ENCODE data around the gene PCSK6. TPM values are rescaled to one million over a fixed set of nuclear protein-coding genes. Genes with fewer than 3 reads are reported as not detected.

PCSK6 gene
- total and polyA plus RNA-seq, 2 of the 8 experiments (the other 6 are each of a cell fraction or from before 2014, with no cell fraction given): 1.9 to 4.0 TPM

DNA sequence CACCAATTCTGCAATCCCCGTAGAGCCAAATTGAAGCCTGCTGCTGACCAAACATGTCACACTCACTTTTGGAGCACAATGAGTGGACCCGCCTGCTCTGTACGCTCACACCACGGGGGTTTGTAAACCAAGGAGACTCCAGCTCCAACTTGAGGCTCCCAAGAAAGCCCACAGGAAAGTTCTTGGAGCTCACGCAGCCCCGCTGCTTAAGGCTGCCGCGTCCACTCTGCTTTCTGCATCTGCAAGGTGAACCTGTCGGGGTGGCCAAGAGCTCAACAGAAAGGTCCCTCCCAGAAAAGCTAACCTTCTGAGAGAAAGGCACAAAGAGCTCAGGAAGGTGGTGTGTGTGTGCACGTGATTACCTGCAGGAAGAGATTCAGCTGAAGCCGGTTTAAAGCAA is 94.9 kb downstream of the PCSK6 start:
- Histone ChIP-seq H3K23me2 (ENCODE audit: low read depth, low read length) (no peaks in the 10 kb centered on the region), H3K9ac (replicated peaks in 1 of 4; ENCODE audit: extremely low read depth in 1 of 4, low read depth in 3 of 4, low read length in 3 of 4) (no peak overlapping the region), H3K27me3 (replicated peaks in 1 of 4; ENCODE audit: control insufficient read depth in 3 of 4, extremely low read depth in 1 of 4, insufficient read depth in 3 of 4, low read length in 3 of 4) (no peaks in the 10 kb centered on the region; a peak in 1 of 7 replicates), H3K4me2 (ENCODE audit: insufficient read depth in 1 of 2, low read depth in 2 of 2, low read length in 2 of 2) (no peak overlapping the region), H3K9me3 (ENCODE audit: insufficient read depth in 2 of 2, low read depth in 1 of 2, low read length in 1 of 2) (no peaks in the 10 kb centered on the region), H4K91ac (replicated peaks; ENCODE audit: insufficient read length, low read length) (no peak overlapping the region), H4K5ac (ENCODE audit: insufficient read length, low read depth, low read length) (no peak overlapping the region), H3K14ac (ENCODE audit: insufficient read length) (no peak overlapping the region), H3K27ac (ENCODE audit: low read depth, low read length) (no peak overlapping the region), H3K4me3 (ENCODE audit: extremely low read depth in 1 of 4, insufficient read depth in 2 of 4, low read depth in 3 of 4, low read length in 4 of 4) (no peak overlapping the region), H3K23ac (ENCODE audit: insufficient read length) (no peak overlapping the region), H2BK15ac (ENCODE audit: low read length) (no peak overlapping the region), H4K8ac (ENCODE audit: extremely low read depth, insufficient read depth, low read length) (no peak overlapping the region), H3K79me2 (ENCODE audit: control insufficient read depth in 1 of 2, insufficient read depth in 2 of 2, low read length in 2 of 2) (no peaks in the 10 kb centered on the region), H3K36me3 (ENCODE audit: control insufficient read depth in 2 of 4, insufficient read depth in 4 of 4, low read length in 3 of 4) (no peaks in the 10 kb centered on the region), H2AK5ac (ENCODE audit: low read depth, low read length) (no peak overlapping the region), H3K4me1 (replicated peaks in 1 of 4; ENCODE audit: control insufficient read depth in 3 of 4, insufficient read depth in 4 of 4, low read length in 3 of 4) (peaks cover 0 to 5% (median 3%) of the 10 kb centered on the region in 4 experiments; a peak in 3 of 7 replicates), H2BK5ac (ENCODE audit: low read depth, low read length) (no peak overlapping the region), H3K79me1 (ENCODE audit: low read depth, low read length) (no peaks in the 10 kb centered on the region), H4K20me1 (replicated peaks in 1 of 2; ENCODE audit: control insufficient read depth in 1 of 2, insufficient read depth in 2 of 2, low read length in 2 of 2) (no peaks in the 10 kb centered on the region), H3K18ac (ENCODE audit: extremely low read depth, low read length) (no peak overlapping the region), H2AFZ (ENCODE audit: low read length) (no peak overlapping the region), H2BK20ac (ENCODE audit: low read length) (no peak overlapping the region), H3K56ac (replicated peaks; ENCODE audit: insufficient read length, low read depth, low read length) (no peak overlapping the region), H3K4ac (replicated peaks; ENCODE audit: insufficient read length, low read depth, low read length) (no peak overlapping the region), H2BK12ac (ENCODE audit: low read depth, low read length) (no peak overlapping the region), H2BK120ac (replicated peaks; ENCODE audit: low read depth, low read length) (no peak overlapping the region)
- CTCF ChIA-PET (ENCODE audit: partially characterized antibody): interaction anchor here (0.7 to 2.9 kb wide), 7 partner anchors 10 to 308 kb away, joined by 3 to 11 read pairs (median 5); no protein-coding TSS in a partner anchor
- FAIRE-seq: no peak
- TF ChIP-seq CBX8 (IDR thresholded peaks at IDR 0.05; ENCODE audit: borderline replicate concordance, low read depth, low read length) (no peak), SRF (IDR thresholded peaks at IDR 0.05; ENCODE audit: low read depth, low read length) (no peak), PHF8 (conservative IDR thresholded peaks at IDR 0.05; ENCODE audit: low read depth, low read length) (no peak)
- WGBS, 2 experiments (ENCODE audit: extremely low coverage in 1 of 2, insufficient coverage in 1 of 2, insufficient read length in 1 of 2, insufficient replicate concordance in 2 of 2, low coverage in 1 of 2, low lambda C conversion rate in 2 of 2, missing lambda C conversion rate in 1 of 2): 85% methylated on average over 11 of the region's 11 CpGs; no CpG with 5 or more reads in 1 of the 2 experiments
- DNase-seq (ENCODE audit: low read depth in 1 of 2, low spot score in 2 of 2): peak in 1 of 2 experiments; percentile 35
- POLR2A ChIA-PET (ENCODE audit: partially characterized antibody): no interaction called here

All from H1 (cell line).